ENCODE results near the gene ACTR5. TPM values are rescaled to one million over a fixed set of nuclear protein-coding genes. Genes with fewer than 3 reads are reported as not detected.

Gene ACTR5
- total and polyA plus RNA-seq, 2 donors, result 7.4 to 9.6 TPM

DNA sequence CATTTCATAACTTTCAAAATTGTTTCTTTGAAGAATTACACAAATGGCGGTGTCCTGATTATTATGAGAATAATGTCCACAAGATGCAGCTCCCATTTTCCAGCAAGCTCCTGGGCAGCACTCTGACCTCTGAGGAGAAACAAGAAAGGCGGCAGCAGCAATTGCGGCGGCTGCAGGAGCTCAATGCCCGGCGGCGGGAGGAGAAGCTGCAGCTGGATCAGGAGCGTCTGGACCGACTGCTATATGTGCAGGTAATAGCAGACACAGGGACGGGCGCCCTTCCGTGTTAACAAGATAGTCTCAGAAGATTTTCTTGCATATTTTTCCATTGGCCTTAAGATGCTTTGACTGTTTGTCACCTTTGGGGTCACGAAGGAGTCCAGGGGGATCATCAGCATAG is 6.7 kb downstream of the ACTR5 start:
- 99% methylated on average over 13 of the region's 13 CpGs for WGBS
- Histone ChIP-seq H3K27me3 (ENCODE audit: control insufficient read depth in 2 of 2, insufficient read depth in 1 of 2, low read length in 1 of 2) (no peaks in the 10 kb centered on the region), H3K36me3 (ENCODE audit: control insufficient read depth in 2 of 2, insufficient read depth in 2 of 2, low read length in 1 of 2) (peaks cover 28 to 39% of the 10 kb centered on the region in 2 donors), H3K27ac (ENCODE audit: low read depth in 1 of 2, low read length in 1 of 2) (no peak overlapping the region), H3K4me1 (ENCODE audit: control insufficient read depth in 2 of 2, insufficient read depth in 2 of 2, low read length in 2 of 2) (peaks cover 0 to 3% of the 10 kb centered on the region in 2 donors), H3K4me3 (ENCODE audit: low read length in 2 of 2) (no peak overlapping the region), H3K9me3 (ENCODE audit: control insufficient read depth in 2 of 2, insufficient read depth in 1 of 2, low read length in 1 of 2) (no peaks in the 10 kb centered on the region)
- no peak for DNase-seq (ENCODE audit: low read depth in 6 of 9, low spot score in 9 of 9)

- H3K4me3 ChIP-seq (ENCODE audit: low read length in 2 of 2), result no peak overlapping the region
- no peak overlapping the region for H3K27ac ChIP-seq (ENCODE audit: low read depth in 1 of 2, low read length in 1 of 2)
- no peak for DNase-seq (ENCODE audit: low read depth in 6 of 9, low spot score in 9 of 9)
- peaks cover 28 to 43% of the 10 kb centered on the region in 2 donors for H3K36me3 ChIP-seq (ENCODE audit: control insufficient read depth in 2 of 2, insufficient read depth in 2 of 2, low read length in 1 of 2)
- 66% methylated on average over 6 of the region's 6 CpGs for WGBS
- H3K4me1 ChIP-seq (ENCODE audit: control insufficient read depth in 2 of 2, insufficient read depth in 2 of 2, low read length in 2 of 2), result peaks cover 0 to 3% of the 10 kb centered on the region in 2 donors
- no peaks in the 10 kb centered on the region for H3K9me3 ChIP-seq (ENCODE audit: control insufficient read depth in 2 of 2, insufficient read depth in 1 of 2, low read length in 1 of 2)
- H3K27me3 ChIP-seq (ENCODE audit: control insufficient read depth in 2 of 2, insufficient read depth in 1 of 2, low read length in 1 of 2), result no peaks in the 10 kb centered on the region
These were observed 7.2 kb downstream of the ACTR5 start for GRCh38 chr20:38755324-38755910.

GRCh38 chr20:38757145-38757775 is 9.0 kb downstream of the ACTR5 start:
- H3K9me3 ChIP-seq (ENCODE audit: control insufficient read depth in 2 of 2, insufficient read depth in 1 of 2, low read length in 1 of 2), result no peaks in the 10 kb centered on the region
- no peak overlapping the region for H3K27ac ChIP-seq (ENCODE audit: low read depth in 1 of 2, low read length in 1 of 2)
- H3K27me3 ChIP-seq (ENCODE audit: control insufficient read depth in 2 of 2, insufficient read depth in 1 of 2, low read length in 1 of 2), result no peaks in the 10 kb centered on the region
- DNase-seq (ENCODE audit: low read depth in 6 of 9, low spot score in 9 of 9), result no peak
- 97% methylated on average over 7 of the region's 7 CpGs for WGBS
- H3K36me3 ChIP-seq (ENCODE audit: control insufficient read depth in 2 of 2, insufficient read depth in 2 of 2, low read length in 1 of 2), result peaks cover 32 to 49% of the 10 kb centered on the region in 2 donors
- H3K4me1 ChIP-seq (ENCODE audit: control insufficient read depth in 2 of 2, insufficient read depth in 2 of 2, low read length in 2 of 2), result peaks cover 0 to 3% of the 10 kb centered on the region in 2 donors
- no peak overlapping the region for H3K4me3 ChIP-seq (ENCODE audit: low read length in 2 of 2)

- DNase-seq (ENCODE audit: low read depth in 6 of 9, low spot score in 9 of 9), result no peak
- no peaks in the 10 kb centered on the region for H3K9me3 ChIP-seq (ENCODE audit: control insufficient read depth in 2 of 2, insufficient read depth in 1 of 2, low read length in 1 of 2)
- peaks cover 38 to 57% of the 10 kb centered on the region in 2 donors for H3K36me3 ChIP-seq (ENCODE audit: control insufficient read depth in 2 of 2, insufficient read depth in 2 of 2, low read length in 1 of 2)
- no peak overlapping the region for H3K4me3 ChIP-seq (ENCODE audit: low read length in 2 of 2)
- H3K27ac ChIP-seq (ENCODE audit: low read depth in 1 of 2, low read length in 1 of 2), result no peak overlapping the region
- whole genome bisulfite sequencing, result 97% methylated on average over 7 of the region's 7 CpGs
- peaks cover 0 to 3% of the 10 kb centered on the region in 2 donors for H3K4me1 ChIP-seq (ENCODE audit: control insufficient read depth in 2 of 2, insufficient read depth in 2 of 2, low read length in 2 of 2)
- no peaks in the 10 kb centered on the region for H3K27me3 ChIP-seq (ENCODE audit: control insufficient read depth in 2 of 2, insufficient read depth in 1 of 2, low read length in 1 of 2)
These were observed 10.8 kb downstream of the ACTR5 start for GRCh38 chr20:38759106-38759505.

GRCh38 chr20:38760978-38761377 is 12.7 kb downstream of the ACTR5 start:
- Histone ChIP-seq H3K36me3 (ENCODE audit: control insufficient read depth in 2 of 2, insufficient read depth in 2 of 2, low read length in 1 of 2) (peaks cover 26 to 56% of the 10 kb centered on the region in 2 donors), H3K4me1 (ENCODE audit: control insufficient read depth in 2 of 2, insufficient read depth in 2 of 2, low read length in 2 of 2) (no peaks in the 10 kb centered on the region), H3K27me3 (ENCODE audit: control insufficient read depth in 2 of 2, insufficient read depth in 1 of 2, low read length in 1 of 2) (no peaks in the 10 kb centered on the region), H3K9me3 (ENCODE audit: control insufficient read depth in 2 of 2, insufficient read depth in 1 of 2, low read length in 1 of 2) (peaks cover 0 to 3% of the 10 kb centered on the region in 2 donors), H3K27ac (ENCODE audit: low read depth in 1 of 2, low read length in 1 of 2) (no peak overlapping the region), H3K4me3 (ENCODE audit: low read length in 2 of 2) (no peak overlapping the region)
- DNase-seq (ENCODE audit: low read depth in 6 of 9, low spot score in 9 of 9), result no peak
- 98% methylated on average over 4 of the region's 4 CpGs for WGBS

- peaks cover 0 to 3% of the 10 kb centered on the region in 2 donors for H3K9me3 ChIP-seq (ENCODE audit: control insufficient read depth in 2 of 2, insufficient read depth in 1 of 2, low read length in 1 of 2)
- H3K27ac ChIP-seq (ENCODE audit: low read depth in 1 of 2, low read length in 1 of 2), result no peak overlapping the region
- peaks cover 24 to 56% of the 10 kb centered on the region in 2 donors for H3K36me3 ChIP-seq (ENCODE audit: control insufficient read depth in 2 of 2, insufficient read depth in 2 of 2, low read length in 1 of 2)
- no peak for DNase-seq (ENCODE audit: low read depth in 6 of 9, low spot score in 9 of 9)
- H3K4me3 ChIP-seq (ENCODE audit: low read length in 2 of 2), result no peak overlapping the region
- H3K27me3 ChIP-seq (ENCODE audit: control insufficient read depth in 2 of 2, insufficient read depth in 1 of 2, low read length in 1 of 2), result no peaks in the 10 kb centered on the region
- no peaks in the 10 kb centered on the region for H3K4me1 ChIP-seq (ENCODE audit: control insufficient read depth in 2 of 2, insufficient read depth in 2 of 2, low read length in 2 of 2)
These were observed 13.9 kb downstream of the ACTR5 start for GRCh38 chr20:38762174-38762573.

- no peak overlapping the region for H3K27ac ChIP-seq (ENCODE audit: low read depth in 1 of 2, low read length in 1 of 2)
- no peak overlapping the region for H3K4me3 ChIP-seq (ENCODE audit: low read length in 2 of 2)
- H3K27me3 ChIP-seq (ENCODE audit: control insufficient read depth in 2 of 2, insufficient read depth in 1 of 2, low read length in 1 of 2), result no peaks in the 10 kb centered on the region
- H3K36me3 ChIP-seq (ENCODE audit: control insufficient read depth in 2 of 2, insufficient read depth in 2 of 2, low read length in 1 of 2), result peaks cover 30 to 53% of the 10 kb centered on the region in 2 donors
- 81% methylated on average over 1 of the region's 1 CpG for WGBS
- H3K4me1 ChIP-seq (ENCODE audit: control insufficient read depth in 2 of 2, insufficient read depth in 2 of 2, low read length in 2 of 2), result no peaks in the 10 kb centered on the region
- DNase-seq (ENCODE audit: low read depth in 6 of 9, low spot score in 9 of 9), result no peak
- H3K9me3 ChIP-seq (ENCODE audit: control insufficient read depth in 2 of 2, insufficient read depth in 1 of 2, low read length in 1 of 2), result peaks cover 0 to 3% of the 10 kb centered on the region in 2 donors
These were observed 15.4 kb downstream of the ACTR5 start for GRCh38 chr20:38763616-38764015.

GRCh38 chr20:38764567-38765318 is 16.5 kb downstream of the ACTR5 start:
- 86% methylated on average over 11 of the region's 11 CpGs for WGBS
- H3K4me1 ChIP-seq (ENCODE audit: control insufficient read depth in 2 of 2, insufficient read depth in 2 of 2, low read length in 2 of 2), result no peaks in the 10 kb centered on the region
- no peak overlapping the region for H3K4me3 ChIP-seq (ENCODE audit: low read length in 2 of 2)
- H3K27ac ChIP-seq (ENCODE audit: low read depth in 1 of 2, low read length in 1 of 2), result no peak overlapping the region
- H3K36me3 ChIP-seq (ENCODE audit: control insufficient read depth in 2 of 2, insufficient read depth in 2 of 2, low read length in 1 of 2), result peaks cover 33 to 44% of the 10 kb centered on the region in 2 donors
- no peak for DNase-seq (ENCODE audit: low read depth in 6 of 9, low spot score in 9 of 9)
- H3K27me3 ChIP-seq (ENCODE audit: control insufficient read depth in 2 of 2, insufficient read depth in 1 of 2, low read length in 1 of 2), result no peaks in the 10 kb centered on the region
- peaks cover 0 to 3% of the 10 kb centered on the region in 2 donors for H3K9me3 ChIP-seq (ENCODE audit: control insufficient read depth in 2 of 2, insufficient read depth in 1 of 2, low read length in 1 of 2)

DNA sequence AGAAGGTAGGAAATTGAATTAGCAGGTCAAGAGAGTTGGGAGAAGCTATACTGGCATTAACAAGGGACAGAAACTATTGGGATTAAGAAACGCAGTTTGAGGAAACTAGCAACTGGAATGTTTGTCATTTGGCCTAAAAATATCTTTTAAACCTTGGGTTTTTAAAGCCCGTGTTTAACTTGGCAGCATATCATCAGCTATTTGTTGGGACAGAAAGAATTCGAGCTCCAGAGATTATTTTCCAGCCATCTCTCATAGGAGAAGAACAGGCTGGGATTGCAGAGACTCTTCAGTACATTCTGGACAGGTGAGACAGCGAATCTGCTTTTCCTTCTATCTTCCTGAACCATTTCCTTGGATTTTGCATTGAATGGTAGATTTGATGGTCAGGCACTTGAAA is 17.8 kb downstream of the ACTR5 start:
- no peak overlapping the region for H3K4me3 ChIP-seq (ENCODE audit: low read length in 2 of 2)
- H3K9me3 ChIP-seq (ENCODE audit: control insufficient read depth in 2 of 2, insufficient read depth in 1 of 2, low read length in 1 of 2), result peaks cover 0 to 3% of the 10 kb centered on the region in 2 donors
- H3K27me3 ChIP-seq (ENCODE audit: control insufficient read depth in 2 of 2, insufficient read depth in 1 of 2, low read length in 1 of 2), result no peaks in the 10 kb centered on the region
- H3K4me1 ChIP-seq (ENCODE audit: control insufficient read depth in 2 of 2, insufficient read depth in 2 of 2, low read length in 2 of 2), result no peaks in the 10 kb centered on the region
- 98% methylated on average over 4 of the region's 4 CpGs for WGBS
- DNase-seq (ENCODE audit: low read depth in 6 of 9, low spot score in 9 of 9), result no peak
- no peak overlapping the region for H3K27ac ChIP-seq (ENCODE audit: low read depth in 1 of 2, low read length in 1 of 2)
- peaks cover 38 to 40% of the 10 kb centered on the region in 2 donors for H3K36me3 ChIP-seq (ENCODE audit: control insufficient read depth in 2 of 2, insufficient read depth in 2 of 2, low read length in 1 of 2)

All from thymus (tissue), 11 donors.